Naive thymus-derived CD8-positive, alpha-beta T cell (primary cell): Measurements from ENCODE around the gene DMAP1. TPM values are rescaled to one million over a fixed set of nuclear protein-coding genes. Genes with fewer than 3 reads are reported as not detected.
A peak's percentile ranks its signal among the peaks of the same experiment; 100 is the strongest.

Experiments used
- ATAC-seq, 2 donors: fragments of 150-1000 bp; cut with Tn5 transposase in 1 of 2; sonication (Bioruptor Pico), chemical (Tn5 transposase) in 1 of 2; 1 replicate in 1 of 2; 2 replicates in 1 of 2; pipeline ENCODE4 v1.10.0; 2021; ENCODE audit warnings: mild to moderate bottlenecking in 2 of 2, moderate library complexity in 2 of 2
- POLR2A ChIA-PET: fragments of 350-600 bp; sonication (Branson Sonifier 250); formaldehyde crosslinking; loops from one replicate; lab custom pipeline; 2021; ENCODE audit warnings: antibody characterized with exemption; lab: Charles Lee
- DNase-seq, 10 donors: peaks; one replicate each; pipeline versions ENCODE4 v3.0.0 to v3.0.0-alpha.2; 2020 to 2022
- H3K27ac Mint-ChIP-seq, 10 donors: one replicate each; pipeline ENCODE4 v1.8.0; 2020 to 2022; ENCODE audit warnings: mild to moderate bottlenecking in 10 of 10, mixed read lengths in 10 of 10, moderate library complexity in 4 of 10, inconsistent platforms in 1 of 10
- H3K27me3 Mint-ChIP-seq, 5 donors: one replicate each; pipeline ENCODE4 v1.8.0; 2021 to 2022; ENCODE audit warnings: mixed read lengths in 5 of 5
- H3K36me3 Mint-ChIP-seq, 3 donors: one replicate each; pipeline ENCODE4 v1.8.0; 2020 to 2022; ENCODE audit warnings: mixed read lengths in 3 of 3, mild to moderate bottlenecking in 2 of 3, inconsistent platforms in 1 of 3
- H3K4me1 Mint-ChIP-seq, 4 donors: one replicate each; pipeline ENCODE4 v1.8.0; 2021 to 2022; ENCODE audit warnings: mixed read lengths in 4 of 4
- H3K4me3 Mint-ChIP-seq, 10 donors: one replicate each; pipeline ENCODE4 v1.8.0; 2020 to 2022; ENCODE audit warnings: mild to moderate bottlenecking in 10 of 10, mixed read lengths in 10 of 10, moderate library complexity in 6 of 10, inconsistent platforms in 1 of 10
- H3K9me3 Mint-ChIP-seq, 9 donors: one replicate each; pipeline ENCODE4 v1.8.0; 2020 to 2022; ENCODE audit warnings: mixed read lengths in 9 of 9, mild to moderate bottlenecking in 3 of 9, inconsistent platforms in 1 of 9, moderate library complexity in 1 of 9
- polyA plus RNA-seq, 3 donors: library from polyadenylated mRNA; unstranded; fragments of 300-500 nt; fragmentation: Illumina TruSeq; gene quantifications; one replicate each; pipeline ENCODE4 v1.2.3, GENCODE V29; 2021
- total RNA-seq, 8 experiments: library from RNA in 2 of 8; stranded (reverse) in 2 of 8; gene quantifications; one replicate each; pipeline ENCODE4 v1.2.3 and lab custom pipeline; 2021 to 2026

DMAP1 gene
- total and polyA plus RNA-seq, 5 experiments from 2014 or later, result 32.6 to 96.0 (median 44.4) TPM

DNA sequence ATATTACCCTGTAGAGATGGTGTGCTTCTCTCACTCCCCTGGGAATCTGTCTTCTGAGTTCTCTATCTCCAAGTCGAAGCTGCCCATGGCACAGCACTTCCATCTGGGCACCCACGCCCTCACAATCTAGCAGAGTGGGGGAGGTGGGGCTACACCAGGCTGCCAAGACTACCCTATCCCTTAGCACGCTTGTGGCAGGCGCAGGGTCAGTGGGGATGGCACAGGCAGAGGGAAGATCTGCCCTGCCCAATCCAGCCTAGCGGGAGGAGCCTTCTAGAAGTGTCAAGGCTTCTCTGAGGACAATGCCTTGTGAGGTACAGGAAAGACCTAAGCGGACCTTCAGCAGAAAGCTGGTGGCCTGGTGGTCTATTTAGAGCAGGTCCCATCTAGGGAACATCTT, 49.1 kb downstream of the DMAP1 start:
- H3K9me3 Mint-ChIP-seq, result no peaks in the 10 kb centered on the region
- POLR2A ChIA-PET, result no interaction called here
- H3K27me3 Mint-ChIP-seq, result no peaks in the 10 kb centered on the region
- peaks cover 0 to 26% (median 1%) of the 10 kb centered on the region in 3 donors for H3K36me3 Mint-ChIP-seq
- no peak overlapping the region for H3K4me3 Mint-ChIP-seq
- peaks cover 20 to 34% (median 24%) of the 10 kb centered on the region in 4 donors for H3K4me1 Mint-ChIP-seq
- ATAC-seq (no peak), DNase-seq (no peak)
- peak overlapping the region in 1 of 10 donors; percentile 5 for H3K27ac Mint-ChIP-seq

DNA sequence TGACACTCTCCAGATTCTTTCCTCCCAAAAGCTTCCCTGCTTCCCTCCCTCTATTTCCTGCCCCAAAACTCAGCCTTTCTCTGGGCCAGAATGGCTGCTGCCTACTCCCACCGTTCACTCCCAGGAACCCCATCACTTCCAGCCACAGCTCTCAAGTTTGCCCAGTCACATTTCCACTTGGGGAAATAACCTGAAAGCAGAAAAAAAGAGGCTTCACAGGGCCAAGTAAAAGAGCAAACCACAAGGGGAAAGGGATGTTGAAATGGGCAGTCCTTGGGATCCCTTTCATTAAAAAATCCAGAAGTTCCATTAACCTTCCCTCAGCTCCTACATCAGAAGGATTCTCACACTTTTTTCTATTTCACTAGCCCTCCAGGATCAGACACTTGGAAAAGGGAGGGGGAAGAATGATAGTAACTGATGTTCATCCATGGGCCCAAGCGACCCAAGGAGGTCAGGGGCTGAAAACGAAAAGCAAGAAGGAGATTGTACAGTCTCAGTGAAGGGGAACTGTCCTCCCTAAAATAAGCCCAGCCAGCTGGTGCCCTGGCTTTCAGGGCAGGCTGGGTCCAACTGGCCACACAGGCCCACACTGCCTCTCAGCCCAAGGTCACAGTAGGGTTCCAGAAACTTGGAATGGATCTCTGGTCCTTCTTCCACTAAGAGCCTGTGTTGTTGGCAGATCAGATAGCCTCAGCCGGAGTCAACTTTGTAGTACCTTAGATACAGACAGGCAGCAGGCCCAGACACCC, 49.7 kb downstream of the DMAP1 start:
- Mint-ChIP-seq H3K9me3 (no peaks in the 10 kb centered on the region), H3K27me3 (no peaks in the 10 kb centered on the region), H3K36me3 (peaks cover 0 to 21% (median 1%) of the 10 kb centered on the region in 3 donors), H3K27ac (peak overlapping the region in 1 of 10 donors; percentile 54), H3K4me1 (peaks cover 20 to 34% (median 24%) of the 10 kb centered on the region in 4 donors), H3K4me3 (no peak overlapping the region)
- ATAC-seq (no peak), DNase-seq (no peak)
- POLR2A ChIA-PET, result no interaction called here

DNA sequence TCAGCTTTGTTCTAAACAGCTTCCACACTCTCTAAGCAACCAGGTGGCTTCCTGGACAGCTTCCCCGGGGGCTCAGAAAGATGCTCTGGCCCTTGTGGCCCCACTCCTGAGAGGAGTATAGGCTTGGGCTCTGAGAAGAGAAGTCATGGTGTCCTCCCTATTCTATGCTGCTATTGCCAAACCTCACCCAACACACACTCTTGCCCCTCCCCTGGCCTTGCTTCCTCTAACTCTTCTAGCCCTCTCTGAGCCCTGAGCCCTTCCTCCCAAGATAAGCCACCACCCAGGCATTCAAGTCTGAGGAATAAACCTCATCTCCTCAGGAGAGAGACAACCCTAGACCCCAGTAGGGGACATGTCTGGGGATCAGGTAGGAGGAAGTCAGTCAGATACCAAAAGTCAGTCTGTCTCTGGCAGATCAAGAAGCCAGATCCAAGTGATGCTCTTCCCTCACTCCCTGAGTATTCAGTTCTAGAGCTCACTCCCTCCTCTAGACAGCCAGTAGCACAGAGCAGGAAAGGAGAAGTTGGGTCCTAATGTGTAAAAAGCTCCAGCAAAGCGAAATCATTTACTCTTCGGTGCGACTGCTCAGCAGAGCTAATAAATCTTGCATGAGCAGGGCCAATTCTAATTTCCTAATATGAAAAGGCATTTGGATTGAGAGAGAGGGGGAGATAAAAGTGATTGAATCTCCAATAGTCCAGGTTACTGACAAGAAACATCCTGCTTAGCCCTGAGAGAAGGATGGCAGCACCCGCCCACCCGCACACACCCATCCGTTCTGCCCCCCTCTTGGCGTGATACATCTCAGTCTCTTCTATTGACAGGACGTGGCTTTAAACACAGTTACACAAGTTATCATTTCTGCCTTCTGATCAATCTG, 50.5 kb downstream of the DMAP1 start:
- Mint-ChIP-seq H3K4me3 (no peak overlapping the region), H3K27ac (peak overlapping the region in 4 of 10 donors; percentile 6 to 80 (median 20)), H3K9me3 (no peaks in the 10 kb centered on the region), H3K27me3 (no peaks in the 10 kb centered on the region), H3K36me3 (peaks cover 0 to 17% (median 1%) of the 10 kb centered on the region in 3 donors), H3K4me1 (peaks cover 17 to 34% (median 24%) of the 10 kb centered on the region in 4 donors)
- POLR2A ChIA-PET, result no interaction called here
- no peak for ATAC-seq
- DNase-seq, result peak in 1 of 10 donors; percentile 3

- H3K4me1 Mint-ChIP-seq, result peaks cover 20 to 34% (median 25%) of the 10 kb centered on the region in 4 donors
- H3K9me3 Mint-ChIP-seq, result no peaks in the 10 kb centered on the region
- no peaks in the 10 kb centered on the region for H3K27me3 Mint-ChIP-seq
- DNase-seq (no peak), ATAC-seq (no peak)
- no peak overlapping the region for H3K4me3 Mint-ChIP-seq
- peaks cover 0 to 17% (median 1%) of the 10 kb centered on the region in 3 donors for H3K36me3 Mint-ChIP-seq
- peak overlapping the region in 3 of 10 donors; percentile 6 to 37 (median 6) for H3K27ac Mint-ChIP-seq
- POLR2A ChIA-PET, result no interaction called here
These were observed 51.1 kb downstream of the DMAP1 start for GRCh38 chr1:44264451-44264771.

DNA sequence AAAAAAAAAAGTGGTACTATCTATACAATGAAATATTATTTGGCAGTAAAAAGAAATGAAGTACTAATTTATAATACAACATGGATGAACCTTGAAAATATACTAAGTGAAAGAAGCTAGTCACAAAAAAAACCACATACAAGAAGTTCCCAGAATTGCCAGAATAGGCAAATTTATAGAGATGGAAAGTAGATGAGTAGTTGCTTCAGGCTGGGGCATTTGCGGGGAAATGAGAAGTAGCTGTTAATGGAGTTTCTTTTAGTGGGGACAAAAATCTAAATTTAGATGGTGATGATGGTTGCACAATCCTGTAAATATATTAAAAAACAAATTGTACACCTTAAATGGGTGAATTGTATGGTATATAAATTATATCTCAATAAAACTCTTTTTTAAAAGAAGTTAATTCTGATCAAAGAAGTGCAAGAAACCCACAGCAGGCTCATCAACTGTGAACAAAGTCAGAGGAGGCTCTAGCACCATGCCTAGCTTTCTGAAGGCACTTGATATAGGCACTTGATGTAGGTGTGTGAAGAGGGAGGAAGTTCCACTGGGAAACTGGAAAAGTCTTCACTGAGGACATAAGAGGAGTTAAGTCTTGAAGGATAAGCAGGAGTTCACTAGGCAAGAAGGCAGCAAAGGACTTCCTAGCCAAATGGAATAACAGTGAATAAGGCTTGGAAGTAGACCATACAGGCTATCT, 52.5 kb downstream of the DMAP1 start:
- POLR2A ChIA-PET, result no interaction called here
- peaks cover 0 to 15% (median under 1%) of the 10 kb centered on the region in 3 donors for H3K36me3 Mint-ChIP-seq
- H3K27ac Mint-ChIP-seq, result no peak overlapping the region
- DNase-seq, result no peak
- no peak overlapping the region for H3K4me3 Mint-ChIP-seq
- H3K27me3 Mint-ChIP-seq, result no peaks in the 10 kb centered on the region
- H3K4me1 Mint-ChIP-seq, result peaks cover 17 to 34% (median 26%) of the 10 kb centered on the region in 4 donors
- H3K9me3 Mint-ChIP-seq, result no peaks in the 10 kb centered on the region
- ATAC-seq, result no peak

GRCh38 chr1:44266400-44267344, 53.4 kb downstream of the DMAP1 start:
- H3K27ac Mint-ChIP-seq, result peak overlapping the region in 1 of 10 donors; percentile 82

DNA sequence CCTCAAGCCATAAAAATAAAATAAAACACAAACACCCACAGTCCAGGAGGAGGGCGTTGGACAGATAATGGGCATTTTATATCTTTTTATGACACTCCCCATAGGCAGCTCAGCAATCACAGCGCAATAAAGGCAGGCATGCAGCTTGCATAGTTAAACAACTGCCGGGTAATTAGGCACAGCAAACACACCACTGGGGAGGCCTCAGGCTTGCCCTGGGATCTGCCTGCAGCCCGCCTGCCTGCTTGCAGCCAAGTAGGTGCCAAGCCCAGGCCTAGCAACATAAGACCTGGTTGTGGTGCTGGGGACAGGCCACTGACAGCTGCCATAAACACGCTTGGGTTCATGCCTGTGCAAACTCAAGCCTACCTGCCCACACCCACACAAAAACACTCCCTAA, 54.2 kb downstream of the DMAP1 start:
- POLR2A ChIA-PET, result no interaction called here
- Mint-ChIP-seq H3K4me1 (peaks cover 16 to 35% (median 22%) of the 10 kb centered on the region in 4 donors), H3K27ac (no peak overlapping the region), H3K9me3 (no peaks in the 10 kb centered on the region), H3K27me3 (no peaks in the 10 kb centered on the region), H3K4me3 (peak overlapping the region in 1 of 10 donors; percentile 3), H3K36me3 (peaks cover 0 to 11% (median 0%) of the 10 kb centered on the region in 3 donors)
- DNase-seq (no peak), ATAC-seq (no peak)

More at GRCh38 chr1:44266400-44267344, 53.4 kb downstream of the DMAP1 start:
- Mint-ChIP-seq H3K4me3 (no peak overlapping the region), H3K4me1 (peaks cover 17 to 40% (median 26%) of the 10 kb centered on the region in 4 donors), H3K27me3 (no peaks in the 10 kb centered on the region), H3K36me3 (peaks cover 0 to 11% (median 0%) of the 10 kb centered on the region in 3 donors), H3K9me3 (no peaks in the 10 kb centered on the region)
- POLR2A ChIA-PET, result no interaction called here
- DNase-seq, result no peak
- ATAC-seq, result no peak

DNA sequence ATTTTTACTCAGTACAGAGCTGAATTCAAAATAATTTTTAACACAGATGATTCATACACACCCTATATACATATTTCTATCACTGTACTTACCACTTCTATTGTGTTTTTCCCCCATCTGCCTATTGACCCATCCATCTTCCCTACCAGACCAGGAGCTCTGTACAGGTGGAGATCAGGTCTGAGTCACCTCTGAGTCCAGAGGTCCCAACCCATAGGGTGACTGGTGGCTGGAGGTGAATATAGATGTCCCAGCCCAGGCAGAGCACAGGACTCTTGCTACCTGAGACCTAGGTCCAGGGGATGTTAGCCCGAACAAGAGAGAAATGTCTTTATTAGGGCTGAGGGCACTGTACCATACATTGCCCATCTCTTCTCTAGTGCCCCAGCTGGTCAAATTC, 54.8 kb downstream of the DMAP1 start:
- Mint-ChIP-seq H3K4me1 (peaks cover 14 to 30% (median 21%) of the 10 kb centered on the region in 4 donors), H3K36me3 (peaks cover 0 to 7% (median 0%) of the 10 kb centered on the region in 3 donors), H3K27me3 (no peaks in the 10 kb centered on the region), H3K4me3 (no peak overlapping the region), H3K27ac (no peak overlapping the region), H3K9me3 (no peaks in the 10 kb centered on the region)
- ATAC-seq (no peak), DNase-seq (no peak)
- POLR2A ChIA-PET, result no interaction called here

Other genes with a start within 250 kb of the DMAP1 start
- 10 to 100 TPM; 34.5 to 37.7 TPM for gene DPH2, start 243.5 kb upstream of the DMAP1 start, total RNA-seq
- gene DPH2, start 243.5 kb upstream of the DMAP1 start, polyA plus RNA-seq, result 10 to 100 TPM; 30.2 to 40.4 (median 35.7) TPM
- gene ATP6V0B, start 238.5 kb upstream of the DMAP1 start, total RNA-seq, result 10 to 100 TPM; 55.8 to 59.6 TPM
- 100 to 1,000 TPM; 149 to 213 (median 166) TPM for gene ATP6V0B, start 238.5 kb upstream of the DMAP1 start, polyA plus RNA-seq
- under 1 TPM; 0.38 to 0.83 TPM for gene B4GALT2, start 234.3 kb upstream of the DMAP1 start, total RNA-seq
- gene B4GALT2, start 234.3 kb upstream of the DMAP1 start, polyA plus RNA-seq, result under 1 TPM in 2 of 3 donors, not detected in 1; 0.11 to 0.25 TPM
- 1 to 10 TPM; 1.9 to 2.5 TPM for gene CCDC24, start 221.9 kb upstream of the DMAP1 start, total RNA-seq
- under 1 TPM in 2 of 3 donors, not detected in 1; 0.29 to 0.61 TPM for gene CCDC24, start 221.9 kb upstream of the DMAP1 start, polyA plus RNA-seq
- 1 to 10 TPM; 1.7 to 3.4 TPM for gene SLC6A9, start 182.0 kb upstream of the DMAP1 start, total RNA-seq
- not detected for gene SLC6A9, start 182.0 kb upstream of the DMAP1 start, polyA plus RNA-seq
- not detected for gene KLF17, start 94.7 kb upstream of the DMAP1 start, total RNA-seq
- not detected for gene KLF17, start 94.7 kb upstream of the DMAP1 start, polyA plus RNA-seq
- gene KLF18, start 71.8 kb upstream of the DMAP1 start, total RNA-seq, result not detected
- gene KLF18, start 71.8 kb upstream of the DMAP1 start, polyA plus RNA-seq, result not detected
- 10 to 100 TPM; 27.2 to 34.5 TPM for gene ERI3, start 141.8 kb downstream of the DMAP1 start, total RNA-seq
- 10 to 100 TPM; 43.4 to 45.8 (median 43.6) TPM for gene ERI3, start 141.8 kb downstream of the DMAP1 start, polyA plus RNA-seq
- 100 to 1,000 TPM; 122 to 129 TPM for gene RNF220, start 191.8 kb downstream of the DMAP1 start, total RNA-seq
- 100 to 1,000 TPM in 1 of 3 donors, 10 to 100 TPM in 2; 62.2 to 103 (median 75.6) TPM for gene RNF220, start 191.8 kb downstream of the DMAP1 start, polyA plus RNA-seq